ENCODE measurements around the gene DNAI1.
"Not testable (repeated sequence)": the region's sequence is repeated elsewhere in the genome, so short reads cannot be mapped to it uniquely, and the experiment has no call there.

DNAI1 gene

DNA sequence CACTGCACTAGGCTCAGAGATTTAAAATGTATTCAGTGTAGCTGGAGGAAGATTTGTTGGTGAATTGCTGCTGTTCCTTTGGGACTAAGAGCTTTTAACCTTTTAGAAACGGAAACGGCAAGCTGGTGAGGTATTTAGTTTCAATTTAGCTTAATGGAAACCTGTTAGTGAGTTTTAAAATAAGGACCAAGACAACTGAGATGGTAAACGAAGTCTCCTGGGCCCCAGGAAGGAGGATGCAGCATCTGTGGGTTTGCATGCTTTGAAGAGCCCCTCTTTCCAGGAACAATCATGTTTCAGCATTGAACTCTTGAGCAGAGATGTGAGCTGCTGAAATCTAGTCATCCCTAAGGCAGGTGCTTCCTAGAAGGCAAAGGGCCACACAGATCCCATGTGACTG, 16.5 kb downstream of the DNAI1 start:
- TF ChIP-seq, protein P1, sequence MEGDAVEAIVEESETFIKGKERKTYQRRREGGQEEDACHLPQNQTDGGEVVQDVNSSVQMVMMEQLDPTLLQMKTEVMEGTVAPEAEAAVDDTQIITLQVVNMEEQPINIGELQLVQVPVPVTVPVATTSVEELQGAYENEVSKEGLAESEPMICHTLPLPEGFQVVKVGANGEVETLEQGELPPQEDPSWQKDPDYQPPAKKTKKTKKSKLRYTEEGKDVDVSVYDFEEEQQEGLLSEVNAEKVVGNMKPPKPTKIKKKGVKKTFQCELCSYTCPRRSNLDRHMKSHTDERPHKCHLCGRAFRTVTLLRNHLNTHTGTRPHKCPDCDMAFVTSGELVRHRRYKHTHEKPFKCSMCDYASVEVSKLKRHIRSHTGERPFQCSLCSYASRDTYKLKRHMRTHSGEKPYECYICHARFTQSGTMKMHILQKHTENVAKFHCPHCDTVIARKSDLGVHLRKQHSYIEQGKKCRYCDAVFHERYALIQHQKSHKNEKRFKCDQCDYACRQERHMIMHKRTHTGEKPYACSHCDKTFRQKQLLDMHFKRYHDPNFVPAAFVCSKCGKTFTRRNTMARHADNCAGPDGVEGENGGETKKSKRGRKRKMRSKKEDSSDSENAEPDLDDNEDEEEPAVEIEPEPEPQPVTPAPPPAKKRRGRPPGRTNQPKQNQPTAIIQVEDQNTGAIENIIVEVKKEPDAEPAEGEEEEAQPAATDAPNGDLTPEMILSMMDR (IDR thresholded peaks at IDR 0.05): no peak
- peak; percentile 3 for DNase-seq (ENCODE audit: low spot score)
- no peak overlapping the region for H3K4me3 ChIP-seq
- no peak overlapping the region for H3K27ac ChIP-seq

DNA sequence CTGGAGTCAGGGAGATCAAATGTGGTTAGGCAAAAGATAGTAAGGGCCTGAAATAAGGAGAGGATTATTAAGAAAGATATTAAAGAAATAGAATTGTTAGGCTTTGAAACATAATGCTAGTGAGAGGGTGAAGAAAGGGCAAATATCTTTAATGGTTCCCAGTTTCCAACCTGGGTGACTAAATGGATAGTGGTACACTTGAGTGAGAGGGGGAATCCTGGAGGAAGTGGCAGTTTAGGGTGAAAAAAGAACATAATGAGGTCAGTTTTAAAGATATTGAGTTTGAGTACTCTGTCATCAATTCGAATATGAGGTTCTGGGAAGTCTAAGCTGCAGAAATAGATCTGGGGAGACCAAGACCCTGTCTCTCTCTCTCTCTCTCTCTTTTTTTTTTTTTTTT, 18.9 kb downstream of the DNAI1 start:
- TF ChIP-seq, protein P1 (IDR thresholded peaks at IDR 0.05): no peak
- Histone ChIP-seq H3K27ac (no peak overlapping the region), H3K4me3 (no peak overlapping the region)
- DNase-seq (ENCODE audit: low spot score): no peak

DNA sequence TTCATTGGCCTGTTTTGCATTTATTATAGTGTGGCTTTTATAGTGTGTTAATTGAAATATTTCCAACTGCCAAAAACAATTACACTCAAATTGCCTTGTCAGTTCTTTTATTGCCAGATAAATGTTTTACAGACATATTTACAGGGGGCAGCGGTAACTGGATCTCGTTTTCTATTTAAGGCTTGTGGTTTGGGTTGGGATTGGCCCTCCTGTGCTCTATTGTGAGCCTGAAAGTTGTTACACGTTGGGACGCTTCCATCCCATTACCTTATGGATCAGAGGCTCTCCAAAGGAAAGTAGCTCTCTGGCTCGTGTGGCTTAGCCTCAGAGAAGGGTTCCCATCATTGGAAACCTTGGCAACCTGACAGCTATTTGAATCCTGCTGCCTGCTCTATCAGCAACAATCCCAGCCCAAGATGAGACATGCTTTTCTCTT, 20.8 kb downstream of the DNAI1 start:
- DNase-seq (ENCODE audit: low spot score): no peak
- no peak overlapping the region for H3K27ac ChIP-seq
- H3K4me3 ChIP-seq: no peak overlapping the region
- TF ChIP-seq, protein P1 (IDR thresholded peaks at IDR 0.05): no peak

DNA sequence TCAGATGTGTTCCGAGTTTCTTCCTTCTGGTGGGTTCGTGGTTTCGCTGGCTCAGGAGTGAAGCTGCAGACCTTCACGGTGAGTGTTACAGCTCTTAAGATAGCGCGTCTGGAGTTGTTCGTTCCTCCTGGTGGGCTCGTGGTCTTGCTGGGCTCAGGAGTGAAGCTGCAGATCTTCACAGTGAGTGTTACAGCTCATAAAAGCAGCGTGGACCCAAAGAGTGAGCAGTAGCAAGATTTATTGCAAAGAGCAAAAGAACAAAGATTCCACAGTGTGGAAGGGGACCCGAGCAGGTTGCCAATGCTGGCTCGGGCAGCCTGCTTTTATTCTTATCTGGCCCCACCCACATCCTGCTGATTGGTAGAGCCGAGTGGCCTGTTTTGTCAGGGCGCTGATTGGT, 23.0 kb downstream of the DNAI1 start:
- not testable (repeated sequence) for H3K27ac ChIP-seq; DNase-seq (ENCODE audit: low spot score); H3K4me3 ChIP-seq

DNA sequence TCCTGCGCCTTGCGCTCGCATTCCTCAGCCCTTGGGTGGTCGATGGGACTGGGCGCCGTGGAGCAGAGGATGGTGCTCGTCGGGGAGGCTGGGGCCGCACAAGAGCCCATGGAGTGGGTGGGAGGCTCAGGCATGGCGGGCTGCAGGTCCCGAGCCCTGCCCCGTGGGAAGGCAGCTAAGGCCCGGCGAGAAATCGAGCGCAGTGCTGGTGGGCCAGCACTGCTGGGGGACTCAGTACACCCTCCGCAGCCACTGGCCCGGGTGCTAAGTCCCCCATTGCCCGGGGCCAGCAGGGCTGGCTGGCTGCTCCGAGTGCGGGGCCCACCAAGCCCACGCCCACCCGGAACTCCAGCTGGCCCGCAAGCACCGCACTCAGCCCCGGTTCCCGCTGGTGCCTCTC, 24.1 kb downstream of the DNAI1 start:
- H3K4me3 ChIP-seq, H3K27ac ChIP-seq: not testable (repeated sequence)
- peak; percentile 49 for DNase-seq (ENCODE audit: low spot score)

DNA sequence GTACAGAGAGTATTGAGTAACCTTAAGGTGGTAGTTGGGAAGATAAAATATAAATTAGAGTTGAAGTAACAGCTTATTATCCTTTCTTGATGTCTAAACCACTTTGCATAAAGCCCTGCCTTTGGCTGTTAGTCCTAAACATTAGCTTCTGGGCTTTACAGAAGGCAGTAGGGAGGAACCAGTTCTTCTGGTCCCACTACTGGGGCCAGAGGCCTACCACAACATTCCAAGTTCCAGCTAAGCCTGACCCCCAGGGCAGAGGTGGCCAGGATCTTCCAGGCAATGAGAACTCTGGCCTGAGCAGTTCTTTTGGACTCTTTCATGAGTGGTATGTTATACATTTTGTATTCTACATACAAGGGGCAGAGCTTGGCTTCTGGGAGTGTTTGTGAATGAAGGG, 26.1 kb downstream of the DNAI1 start:
- H3K4me3 ChIP-seq: no peak overlapping the region
- no peak for DNase-seq (ENCODE audit: low spot score)
- no peak overlapping the region for H3K27ac ChIP-seq
- TF ChIP-seq, protein P1 (IDR thresholded peaks at IDR 0.05): no peak

DNA sequence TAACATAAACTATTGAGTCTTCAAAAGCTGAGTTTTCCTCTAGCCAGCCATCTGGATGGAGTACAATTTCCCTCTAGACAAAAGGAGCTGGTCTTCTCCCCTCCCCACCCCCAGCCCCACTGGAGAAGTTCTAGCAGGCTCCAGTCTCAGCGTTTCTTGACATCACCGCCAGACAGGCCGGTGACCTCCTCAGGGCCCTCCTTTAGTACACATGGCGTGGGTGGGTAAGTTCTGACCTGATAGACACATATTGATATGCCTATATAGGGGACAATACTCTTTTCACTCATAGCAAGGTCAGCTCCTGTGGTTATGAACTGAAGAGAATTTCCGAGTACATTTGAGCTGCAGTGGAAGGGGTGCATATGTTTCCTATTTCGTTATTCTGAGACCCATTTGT, 27.2 kb downstream of the DNAI1 start:
- TF ChIP-seq, protein P1 (IDR thresholded peaks at IDR 0.05): no peak
- no peak overlapping the region for H3K4me3 ChIP-seq
- H3K27ac ChIP-seq: no peak overlapping the region
- peak; percentile 29 for DNase-seq (ENCODE audit: low spot score)

DNA sequence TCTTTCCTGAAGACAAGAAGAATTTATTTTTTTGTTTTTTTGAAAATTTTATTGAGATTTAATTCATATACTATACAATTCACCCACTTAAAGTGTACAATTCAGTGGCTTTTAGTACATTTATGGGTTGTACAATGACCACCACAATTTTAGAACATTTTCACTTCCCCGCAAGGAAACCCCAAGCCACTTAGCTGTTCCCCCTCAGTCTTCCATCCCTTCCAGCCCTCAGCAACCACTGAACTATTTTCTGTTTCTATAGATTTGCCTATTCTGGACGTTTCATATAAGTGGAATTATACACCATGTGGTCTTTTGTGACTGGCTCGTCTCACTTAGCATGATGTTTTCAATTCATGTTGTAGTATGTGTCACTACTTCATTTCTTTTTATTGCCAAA, 28.0 kb downstream of the DNAI1 start:
- no peak for DNase-seq (ENCODE audit: low spot score)
- Histone ChIP-seq H3K27ac (no peak overlapping the region), H3K4me3 (no peak overlapping the region)
- TF ChIP-seq, protein P1 (IDR thresholded peaks at IDR 0.05): no peak
